Right atrium auricular region (tissue), 2 donors: ENCODE measurements around the gene FANK1. TPM values are rescaled to one million over a fixed set of nuclear protein-coding genes. Genes with fewer than 3 reads are reported as not detected.
"Not testable (repeated sequence)": the region's sequence is repeated elsewhere in the genome, so short reads cannot be mapped to it uniquely, and the experiment has no call there.

Source experiments
- DNase-seq: peaks from one replicate; pipeline ENCODE4 v3.0.0-alpha.2; 2019; ENCODE audit warnings: low spot score
- H3K27ac ChIP-seq, 2 donors: fragments of 200-600 bp; sonication (generic); 1 replicate in 1 of 2; 2 replicates in 1 of 2; pipeline ENCODE4 v1.5.1; 2016 to 2019
- H3K27me3 ChIP-seq, 2 donors: fragments of 200-600 bp; sonication (generic); one replicate each; pipeline versions ENCODE4 v1.5.1 to v1.6.0; 2017 to 2019
- H3K36me3 ChIP-seq: fragments of 200-600 bp; sonication (generic); one replicate; pipeline ENCODE4 v1.5.1; 2016
- H3K4me1 ChIP-seq, 2 donors: fragments of 200-600 bp; sonication (generic); one replicate each; pipeline versions ENCODE4 v1.5.1 to v1.6.0; 2017 to 2019
- H3K4me3 ChIP-seq, 2 donors: fragments of 200-600 bp; sonication (generic); 1 replicate in 1 of 2; 2 replicates in 1 of 2; pipeline ENCODE4 v1.5.1; 2017 to 2019; ENCODE audit warnings: mild to moderate bottlenecking in 1 of 2, moderate library complexity in 1 of 2
- H3K9me3 ChIP-seq, 2 donors: fragments of 200-600 bp; sonication (generic); one replicate each; pipeline ENCODE4 v1.5.1; 2019
- total RNA-seq, 2 donors: library from RNA; depleted of rRNA; stranded (reverse); fragments of >200 nt; gene quantifications; one replicate each; pipeline ENCODE4 v1.1.0, GENCODE V29; 2016
- TF ChIP-seq, protein P1 (sequence below), 2 donors: fragments of 200-600 bp; sonication (generic); IDR thresholded peaks; one replicate each; pipeline ENCODE4 v1.5.1; 2019; ENCODE audit warnings: antibody characterized with exemption in 2 of 2

Gene FANK1
- total RNA-seq = under 1 TPM; 0.44 to 0.67 TPM

DNA sequence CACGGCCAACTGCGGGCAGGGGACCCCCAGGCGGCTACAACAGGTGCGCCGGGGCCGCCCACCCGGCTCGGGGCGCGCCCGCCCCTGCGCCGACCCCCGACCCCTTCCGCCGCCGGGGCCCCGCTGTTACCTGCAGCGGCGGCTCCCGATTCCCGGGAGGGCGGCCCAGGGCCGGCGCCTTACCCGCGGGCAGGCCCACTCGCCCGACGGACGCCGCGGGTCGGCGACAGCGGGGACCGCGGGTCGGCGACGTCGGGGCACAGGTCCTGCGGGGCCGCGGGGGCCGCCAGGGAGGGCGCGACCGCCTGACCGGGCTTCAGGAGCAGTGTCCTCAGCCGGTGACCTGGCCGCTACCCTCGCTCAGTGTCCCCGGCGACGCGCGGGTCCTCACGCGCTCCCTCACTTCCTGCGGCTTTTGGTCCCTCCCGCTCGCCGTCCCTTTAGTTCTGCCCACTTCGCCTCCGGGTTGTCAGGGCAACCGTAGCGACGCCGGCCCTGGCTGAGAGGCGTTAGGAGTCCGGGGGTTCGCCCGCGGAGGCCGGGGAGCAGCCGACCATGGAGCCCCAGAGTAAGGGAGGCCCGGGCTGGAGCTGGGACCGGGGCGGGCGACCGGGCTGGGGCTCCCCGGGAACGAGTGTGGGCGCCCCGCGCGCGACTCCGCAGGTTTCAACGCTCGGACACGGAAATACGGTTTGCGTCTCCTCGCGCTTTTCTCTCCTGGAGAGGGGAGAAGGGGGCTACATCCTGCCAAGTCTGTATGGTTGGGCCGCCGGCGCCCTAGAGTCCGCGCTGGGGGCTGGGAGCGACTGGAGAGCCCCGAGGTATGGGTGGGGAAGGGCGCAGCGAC, at the start of gene FANK1:
TSS of gene FANK1 (plus strand) at position 477 of the 847 bp plus-strand sequence. CDS start at position 556, 79 bp downstream.
- H3K27ac ChIP-seq = peak within 1 kb of the TSS; percentile 87 to 91
- DNase-seq = peak; percentile 83
- H3K27me3 ChIP-seq, H3K36me3 ChIP-seq, H3K9me3 ChIP-seq: not testable (repeated sequence)
- H3K4me3 ChIP-seq = peak within 1 kb of the TSS; percentile 64 to 65
- H3K4me1 ChIP-seq = peaks cover 0 to 13% of the 10 kb centered on the region in 2 donors

DNA sequence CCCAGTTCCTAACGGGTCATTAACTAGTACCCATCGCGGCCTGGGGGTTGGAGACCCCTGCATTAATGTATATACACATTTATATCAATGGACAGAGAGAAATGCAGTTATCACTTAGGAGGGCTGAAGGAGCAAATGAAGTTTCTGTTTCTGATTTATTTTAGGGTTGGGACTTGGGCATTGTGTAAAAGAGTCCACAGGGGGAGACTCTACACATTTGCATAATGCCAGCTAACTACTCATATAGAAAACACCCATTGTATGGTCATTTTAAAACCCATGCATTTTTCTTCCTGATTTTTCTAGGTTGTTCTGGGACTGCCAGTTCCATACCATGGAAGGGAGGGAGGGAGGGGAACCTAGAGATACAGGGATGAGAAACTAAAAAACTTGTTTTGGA, 49.5 kb upstream of the FANK1 start:
- peaks cover 33% of the 10 kb centered on the region for H3K36me3 ChIP-seq
- H3K4me3 ChIP-seq = no peak overlapping the region
- DNase-seq = no peak
- H3K9me3 ChIP-seq = no peaks in the 10 kb centered on the region
- H3K27ac ChIP-seq = no peak overlapping the region
- TF ChIP-seq, protein P1, sequence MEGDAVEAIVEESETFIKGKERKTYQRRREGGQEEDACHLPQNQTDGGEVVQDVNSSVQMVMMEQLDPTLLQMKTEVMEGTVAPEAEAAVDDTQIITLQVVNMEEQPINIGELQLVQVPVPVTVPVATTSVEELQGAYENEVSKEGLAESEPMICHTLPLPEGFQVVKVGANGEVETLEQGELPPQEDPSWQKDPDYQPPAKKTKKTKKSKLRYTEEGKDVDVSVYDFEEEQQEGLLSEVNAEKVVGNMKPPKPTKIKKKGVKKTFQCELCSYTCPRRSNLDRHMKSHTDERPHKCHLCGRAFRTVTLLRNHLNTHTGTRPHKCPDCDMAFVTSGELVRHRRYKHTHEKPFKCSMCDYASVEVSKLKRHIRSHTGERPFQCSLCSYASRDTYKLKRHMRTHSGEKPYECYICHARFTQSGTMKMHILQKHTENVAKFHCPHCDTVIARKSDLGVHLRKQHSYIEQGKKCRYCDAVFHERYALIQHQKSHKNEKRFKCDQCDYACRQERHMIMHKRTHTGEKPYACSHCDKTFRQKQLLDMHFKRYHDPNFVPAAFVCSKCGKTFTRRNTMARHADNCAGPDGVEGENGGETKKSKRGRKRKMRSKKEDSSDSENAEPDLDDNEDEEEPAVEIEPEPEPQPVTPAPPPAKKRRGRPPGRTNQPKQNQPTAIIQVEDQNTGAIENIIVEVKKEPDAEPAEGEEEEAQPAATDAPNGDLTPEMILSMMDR (IDR thresholded peaks at IDR 0.05) = no peak
- no peaks in the 10 kb centered on the region for H3K27me3 ChIP-seq
- peaks cover 0 to 20% of the 10 kb centered on the region in 2 donors for H3K4me1 ChIP-seq

DNA sequence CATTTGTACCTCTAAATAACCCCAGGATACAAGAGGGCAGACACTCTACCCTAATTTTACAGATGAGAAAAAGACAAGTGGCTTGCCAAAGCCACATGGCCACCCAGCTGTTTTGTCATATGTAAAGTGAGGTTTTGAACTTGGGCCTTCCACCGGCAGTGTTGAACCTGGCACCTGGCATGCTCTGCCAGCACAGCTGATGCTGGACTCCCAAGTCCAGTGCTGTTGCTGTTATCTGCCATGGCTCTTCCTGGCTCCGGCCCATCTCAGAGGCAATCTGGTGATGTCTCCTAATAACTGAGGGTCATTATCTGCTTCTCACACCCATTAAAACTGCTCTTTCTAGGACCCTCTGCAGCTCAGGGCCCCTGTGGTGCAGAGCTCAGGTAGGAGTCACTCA, 48.0 kb upstream of the FANK1 start:
- H3K36me3 ChIP-seq = peaks cover 33% of the 10 kb centered on the region
- no peak for DNase-seq
- TF ChIP-seq, protein P1 (IDR thresholded peaks at IDR 0.05) = no peak
- H3K27ac ChIP-seq = no peak overlapping the region
- H3K4me1 ChIP-seq = peaks cover 0 to 20% of the 10 kb centered on the region in 2 donors
- H3K4me3 ChIP-seq = no peak overlapping the region
- H3K27me3 ChIP-seq = no peaks in the 10 kb centered on the region
- H3K9me3 ChIP-seq = no peaks in the 10 kb centered on the region

GRCh38 chr10:125848857-125849256, 47.5 kb upstream of the FANK1 start:
- H3K9me3 ChIP-seq = no peaks in the 10 kb centered on the region
- H3K4me1 ChIP-seq = peaks cover 0 to 20% of the 10 kb centered on the region in 2 donors
- TF ChIP-seq, protein P1 (IDR thresholded peaks at IDR 0.05) = no peak
- no peaks in the 10 kb centered on the region for H3K27me3 ChIP-seq
- peak overlapping the region in 1 of 2 donors; percentile 26 for H3K27ac ChIP-seq
- no peak overlapping the region for H3K4me3 ChIP-seq
- no peak for DNase-seq
- peaks cover 33% of the 10 kb centered on the region for H3K36me3 ChIP-seq

DNA sequence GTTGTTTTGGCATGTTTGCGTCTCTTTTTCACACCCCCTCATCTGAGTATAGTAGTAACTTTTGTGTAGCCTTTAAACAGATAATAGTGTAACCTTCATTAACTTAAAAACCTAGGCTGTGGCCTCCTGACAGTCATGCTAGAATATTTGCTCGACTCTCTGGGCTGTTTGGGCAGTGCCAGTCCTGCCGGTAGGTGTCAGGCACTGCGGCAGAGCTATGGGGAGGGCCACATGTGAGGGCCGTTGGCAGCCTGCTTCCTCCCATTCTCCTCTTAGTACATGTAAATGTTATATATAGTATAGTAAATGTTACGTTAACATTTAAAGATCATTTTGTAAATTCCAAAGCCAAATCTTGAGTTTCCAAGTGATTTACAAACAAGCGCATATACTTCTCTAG, 46.9 kb upstream of the FANK1 start:
- Histone ChIP-seq H3K27me3 (no peaks in the 10 kb centered on the region), H3K27ac (peak overlapping the region in 1 of 2 donors; percentile 26), H3K4me3 (no peak overlapping the region), H3K9me3 (no peaks in the 10 kb centered on the region), H3K4me1 (peaks cover 0 to 15% of the 10 kb centered on the region in 2 donors), H3K36me3 (peaks cover 33% of the 10 kb centered on the region)
- no peak for DNase-seq
- TF ChIP-seq, protein P1 (IDR thresholded peaks at IDR 0.05) = no peak

- no peak for DNase-seq
- H3K4me1 ChIP-seq = peaks cover 0 to 8% of the 10 kb centered on the region in 2 donors
- TF ChIP-seq, protein P1 (IDR thresholded peaks at IDR 0.05) = no peak
- H3K27me3 ChIP-seq = no peaks in the 10 kb centered on the region
- no peak overlapping the region for H3K4me3 ChIP-seq
- H3K9me3 ChIP-seq = no peaks in the 10 kb centered on the region
- peak overlapping the region; percentile 54 to 74 for H3K27ac ChIP-seq
- H3K36me3 ChIP-seq = peaks cover 33% of the 10 kb centered on the region
These were observed 45.3 kb upstream of the FANK1 start for GRCh38 chr10:125850766-125851731.
